Pancreas (tissue), 10 donors: Measurements from ENCODE around the gene ETV5. TPM values are rescaled to one million over a fixed set of nuclear protein-coding genes. Genes with fewer than 3 reads are reported as not detected.

Source experiments
- ATAC-seq, 4 donors: fragments of 200-7000 bp; cut with Tn5 transposase; one replicate each; pipeline versions ENCODE4 v1.8.0 to v1.9.1; 2020; ENCODE audit warnings: mild to moderate bottlenecking in 4 of 4, moderate library complexity in 4 of 4
- DNase-seq, 6 donors: peaks; one replicate each; pipeline ENCODE4 v3.0.0-alpha.2; 2020
- FAIRE-seq: peaks from 2 replicates; lab custom pipeline; 2012; peaks lifted over from hg19 to GRCh38; lab: Jason Lieb, UNC
- H3K27ac ChIP-seq, 4 donors: fragments of 200-600 bp; sonication (generic); 1 replicate in 3 of 4; 2 replicates in 1 of 4; pipeline versions ENCODE4 v1.5.0 to v1.8.0; 2020
- H3K27me3 ChIP-seq, 4 donors: fragments of 200-600 bp; one replicate each; pipeline ENCODE4 v1.8.0; 2021
- H3K36me3 ChIP-seq, 3 donors: fragments of 200-600 bp; sonication (generic) in 1 of 3; one replicate each; pipeline versions ENCODE4 v1.5.0 to v1.8.0; 2020 to 2021
- H3K4me1 ChIP-seq, 3 donors: fragments of 200-600 bp; one replicate each; pipeline ENCODE4 v1.8.0; 2021
- H3K4me3 ChIP-seq, 4 donors: fragments of 200-600 bp; sonication (generic) in 2 of 4; one replicate each; pipeline versions ENCODE4 v1.5.0 to v1.8.0; 2020 to 2021
- H3K9me3 ChIP-seq, 4 donors: fragments of 200-600 bp; one replicate each; pipeline ENCODE4 v1.8.0; 2021
- WGBS, 2 donors: extraction: QIAGEN DNeasy Blood & Tissue Kit; methylation state at CpG; one replicate each; pipeline ENCODE4 v1.1.7; 2013; 5-methylcytosine and 5-hydroxymethylcytosine counted together
- intact Hi-C, 3 donors: fragments of 100-400 bp; cut with DNase I; formaldehyde crosslinking; loops; one replicate each; pipeline versions ENCODE4 v1.11.1 to v1.14.2; 2022
- polyA plus RNA-seq, 2 donors: library from polyadenylated mRNA; stranded (reverse); fragments of 200-250 nt; gene quantifications; one replicate each; pipeline ENCODE4 v1.2.3, GENCODE V29; 2013
- total RNA-seq, 6 donors: library from RNA; stranded (reverse); fragmentation: NEBNext Ultra II Directional in 4 of 6; extraction: Animal tissue kit (Norgen Biotek cat#: 25700) in 4 of 6; gene quantifications; one replicate each; pipeline versions ENCODE4 v1.2.1 to v1.2.4, GENCODE V29; 2021 to 2023
- TF ChIP-seq, protein P1 (sequence below), 4 donors: fragments of 200-600 bp; sonication (generic) in 3 of 4; IDR thresholded peaks; one replicate each; pipeline versions ENCODE4 v1.5.0 to v1.8.0; 2021; ENCODE audit warnings: antibody characterized with exemption in 4 of 4
- donor health status: healthy with polysubstance abuse.
- donor health status: DM: no; HTN: no; CAD: no; lungs with moderate emphysema.
- donor health status: DM: no; HTN: no; CAD: no.
- donor health status: control.
- donor health status: control.
- donor health status: Bipolar disorder and iron deficiency.
- donor health status: DM: yes; HTN: yes; CAD: no.
- donor health status: DM: no; HTN: no; CAD: no.
- donor health status: DM: no; HTN: no; CAD: no.
- donor health status: DM: yes; HTN: yes; CAD: no.

ETV5 gene
- total and polyA plus RNA-seq, 8 donors, result 12.2 to 58.5 (median 24.9) TPM

DNA sequence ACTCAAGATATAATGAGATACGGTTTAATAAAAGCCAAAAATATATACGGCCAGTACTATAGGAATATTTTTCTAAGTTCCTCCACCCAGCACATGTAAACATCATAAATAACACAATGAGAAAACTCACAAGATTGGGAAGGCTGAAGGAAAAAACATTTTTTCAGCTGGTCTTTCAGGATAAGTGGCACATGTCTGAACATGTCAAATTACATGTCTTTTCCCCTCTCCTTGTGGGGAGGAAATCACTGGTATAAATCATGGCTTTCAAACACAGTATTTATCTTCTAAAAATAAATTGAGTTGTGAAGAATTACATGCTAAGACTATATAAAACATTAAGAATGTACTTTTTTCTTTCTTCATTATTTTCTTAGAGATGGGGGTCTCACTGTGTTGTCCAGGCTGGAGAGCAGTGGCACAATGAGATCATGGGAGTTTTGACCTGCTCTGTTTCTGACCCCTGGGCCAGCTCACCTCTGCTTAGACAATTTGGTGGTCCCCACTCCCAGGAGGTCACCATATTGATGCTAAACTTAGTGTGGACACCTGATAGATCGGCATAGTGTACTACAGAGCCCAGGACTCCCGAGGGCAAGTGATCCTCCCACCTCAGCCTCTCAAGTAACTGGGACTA, 32.8 kb downstream of the ETV5 start:
- Histone ChIP-seq H3K4me3 (no peak overlapping the region), H3K27me3 (no peaks in the 10 kb centered on the region), H3K4me1 (no peaks in the 10 kb centered on the region), H3K36me3 (peaks cover 0 to 18% (median 6%) of the 10 kb centered on the region in 3 donors), H3K9me3 (no peaks in the 10 kb centered on the region), H3K27ac (no peak overlapping the region)
- TF ChIP-seq, protein P1, sequence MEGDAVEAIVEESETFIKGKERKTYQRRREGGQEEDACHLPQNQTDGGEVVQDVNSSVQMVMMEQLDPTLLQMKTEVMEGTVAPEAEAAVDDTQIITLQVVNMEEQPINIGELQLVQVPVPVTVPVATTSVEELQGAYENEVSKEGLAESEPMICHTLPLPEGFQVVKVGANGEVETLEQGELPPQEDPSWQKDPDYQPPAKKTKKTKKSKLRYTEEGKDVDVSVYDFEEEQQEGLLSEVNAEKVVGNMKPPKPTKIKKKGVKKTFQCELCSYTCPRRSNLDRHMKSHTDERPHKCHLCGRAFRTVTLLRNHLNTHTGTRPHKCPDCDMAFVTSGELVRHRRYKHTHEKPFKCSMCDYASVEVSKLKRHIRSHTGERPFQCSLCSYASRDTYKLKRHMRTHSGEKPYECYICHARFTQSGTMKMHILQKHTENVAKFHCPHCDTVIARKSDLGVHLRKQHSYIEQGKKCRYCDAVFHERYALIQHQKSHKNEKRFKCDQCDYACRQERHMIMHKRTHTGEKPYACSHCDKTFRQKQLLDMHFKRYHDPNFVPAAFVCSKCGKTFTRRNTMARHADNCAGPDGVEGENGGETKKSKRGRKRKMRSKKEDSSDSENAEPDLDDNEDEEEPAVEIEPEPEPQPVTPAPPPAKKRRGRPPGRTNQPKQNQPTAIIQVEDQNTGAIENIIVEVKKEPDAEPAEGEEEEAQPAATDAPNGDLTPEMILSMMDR (IDR thresholded peaks at IDR 0.05), result no peak
- ATAC-seq, result no peak
- no peak for FAIRE-seq
- intact Hi-C loops, result no loop called here
- WGBS, 2 donors, result 91 to 92% methylated on average over 4 of the region's 4 CpGs
- DNase-seq, result no peak

- TF ChIP-seq, protein P1 (IDR thresholded peaks at IDR 0.05), result no peak
- Histone ChIP-seq H3K4me1 (no peaks in the 10 kb centered on the region), H3K36me3 (peaks cover 0 to 18% (median 6%) of the 10 kb centered on the region in 3 donors), H3K4me3 (no peak overlapping the region), H3K9me3 (no peaks in the 10 kb centered on the region), H3K27me3 (no peaks in the 10 kb centered on the region), H3K27ac (no peak overlapping the region)
- 89 to 92% methylated on average over 2 of the region's 2 CpGs for WGBS, 2 donors
- intact Hi-C loops, result no loop called here
- DNase-seq, result no peak
- ATAC-seq, result no peak
- FAIRE-seq, result no peak
Measured at GRCh38 chr3:186075489-186075888, 33.4 kb downstream of the ETV5 start.

DNA sequence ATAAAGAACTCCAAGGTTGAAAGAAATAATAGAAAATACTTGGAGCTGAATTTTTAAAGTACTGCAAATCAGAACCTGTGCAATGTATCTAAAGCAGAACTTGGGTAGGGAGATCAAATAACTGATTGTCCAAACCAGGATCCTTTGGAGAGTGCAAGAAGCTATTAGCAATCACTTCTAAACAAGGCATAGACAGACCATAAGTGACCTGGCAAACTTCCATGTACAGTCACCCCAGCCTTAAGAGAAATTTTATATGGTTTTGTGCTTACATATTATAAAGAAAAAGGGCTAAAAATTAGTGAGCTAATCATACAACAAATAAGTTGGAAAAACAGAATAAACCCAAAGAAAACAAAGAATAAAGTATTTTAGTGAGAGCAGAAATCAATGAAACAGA, 35.2 kb downstream of the ETV5 start:
- TF ChIP-seq, protein P1 (IDR thresholded peaks at IDR 0.05), result no peak
- peak; percentile 57 for FAIRE-seq
- Histone ChIP-seq H3K4me1 (no peaks in the 10 kb centered on the region), H3K4me3 (no peak overlapping the region), H3K27ac (no peak overlapping the region), H3K36me3 (peaks cover 0 to 10% (median 6%) of the 10 kb centered on the region in 3 donors), H3K27me3 (no peaks in the 10 kb centered on the region), H3K9me3 (no peaks in the 10 kb centered on the region)
- no peak for DNase-seq
- ATAC-seq, result no peak
- intact Hi-C loops, result no loop called here

DNA sequence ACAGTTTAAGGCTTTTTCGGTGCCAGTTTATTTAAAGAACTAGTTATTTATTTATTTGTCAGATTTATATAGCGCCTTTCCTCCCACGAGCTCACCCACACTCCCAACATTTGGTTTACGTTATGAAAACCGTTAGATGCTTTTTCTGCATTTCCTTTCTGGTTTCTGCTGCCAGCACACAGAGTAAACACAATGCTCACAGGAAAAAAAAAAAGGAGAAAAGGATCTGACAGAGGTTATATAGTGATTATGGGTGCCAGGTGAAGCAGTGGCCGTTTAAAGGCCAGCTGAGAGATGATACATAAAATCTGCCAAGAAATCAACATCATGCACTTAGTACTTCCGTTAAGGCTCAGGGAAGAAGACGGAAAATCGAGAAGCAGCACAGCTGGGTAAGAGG, 37.9 kb downstream of the ETV5 start:
- H3K4me3 ChIP-seq, result no peak overlapping the region
- intact Hi-C loops, result no loop called here
- no peaks in the 10 kb centered on the region for H3K9me3 ChIP-seq
- DNase-seq (no peak), ATAC-seq (no peak), FAIRE-seq (no peak)
- 68 to 71% methylated on average over 9 of the region's 9 CpGs for WGBS, 2 donors
- TF ChIP-seq, protein P1 (IDR thresholded peaks at IDR 0.05), result no peak
- peaks cover 0 to 10% (median 6%) of the 10 kb centered on the region in 3 donors for H3K36me3 ChIP-seq
- no peaks in the 10 kb centered on the region for H3K27me3 ChIP-seq
- no peaks in the 10 kb centered on the region for H3K4me1 ChIP-seq
- no peak overlapping the region for H3K27ac ChIP-seq

DNA sequence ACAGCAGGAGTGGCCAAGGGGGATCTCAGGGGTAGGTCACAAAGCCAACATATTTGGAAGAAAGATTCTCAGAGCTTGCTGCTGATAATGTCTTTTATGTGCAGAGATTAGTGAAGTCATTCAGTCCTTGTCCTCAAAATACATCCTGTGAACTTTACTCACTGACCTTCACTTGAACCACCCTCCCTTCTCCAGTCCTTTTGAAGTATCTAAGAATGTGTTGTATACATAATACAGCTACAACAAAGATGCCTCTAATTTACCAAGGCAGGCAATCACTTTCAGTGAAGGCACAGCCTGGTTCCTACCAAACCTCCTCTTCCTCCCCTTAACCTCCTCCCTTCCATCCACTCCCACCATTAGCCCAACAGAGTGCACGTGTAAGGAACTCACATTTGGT, 38.3 kb downstream of the ETV5 start:
- Histone ChIP-seq H3K9me3 (no peaks in the 10 kb centered on the region), H3K27me3 (no peaks in the 10 kb centered on the region), H3K4me3 (no peak overlapping the region), H3K27ac (no peak overlapping the region), H3K36me3 (peaks cover 0 to 10% (median 7%) of the 10 kb centered on the region in 3 donors), H3K4me1 (no peaks in the 10 kb centered on the region)
- WGBS, 2 donors, result 78 to 93% methylated on average over 1 of the region's 1 CpG
- FAIRE-seq (no peak), DNase-seq (no peak), ATAC-seq (no peak)
- intact Hi-C loops, result no loop called here
- TF ChIP-seq, protein P1 (IDR thresholded peaks at IDR 0.05), result no peak
